Measurements from ENCODE around the gene SUMF1.

The SUMF1 gene

DNA sequence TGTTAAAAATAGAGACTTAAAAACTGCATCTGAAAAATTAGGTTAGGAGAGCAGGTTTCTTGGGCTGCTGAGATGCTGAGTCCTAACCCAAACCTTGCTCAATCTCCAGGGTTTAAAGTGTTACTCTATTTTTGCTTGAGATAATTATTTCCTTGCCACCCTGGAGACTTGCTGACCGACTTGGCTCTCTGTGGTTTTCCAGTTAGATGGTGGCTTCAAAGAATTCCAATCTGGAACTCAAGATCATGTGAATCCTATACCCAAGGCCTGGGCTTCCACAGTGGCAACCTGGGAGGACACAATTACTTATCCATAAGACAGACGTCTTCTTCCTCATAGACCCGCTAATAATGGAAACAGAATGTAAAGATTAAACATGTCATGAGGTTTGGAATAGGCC, 47.7 kb downstream of the SUMF1 start:
- no peak for DNase-seq (ENCODE audit: low read depth, low spot score)
- no peak overlapping the region for H3K27ac ChIP-seq

DNA sequence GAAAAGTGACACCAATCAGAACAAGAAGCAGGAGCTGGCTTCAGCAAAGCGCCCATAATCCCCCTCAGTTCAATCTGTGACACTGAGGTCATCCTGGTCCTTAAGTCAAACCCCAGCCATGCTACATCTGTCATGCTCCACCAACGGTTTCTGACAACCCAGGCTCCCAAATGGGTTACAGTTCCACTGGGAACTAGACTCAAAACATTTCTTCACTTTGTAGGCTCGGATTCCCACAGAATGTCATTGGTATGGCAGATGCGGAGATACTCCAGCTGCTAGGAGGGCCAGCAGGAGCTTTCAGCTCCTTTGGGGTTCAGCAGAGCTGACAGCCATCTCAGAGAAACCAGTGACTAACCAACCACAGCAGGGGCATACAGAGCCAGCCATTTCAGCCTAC, 48.9 kb downstream of the SUMF1 start:
- DNase-seq (ENCODE audit: low read depth, low spot score), result no peak
- no peak overlapping the region for H3K27ac ChIP-seq

DNA sequence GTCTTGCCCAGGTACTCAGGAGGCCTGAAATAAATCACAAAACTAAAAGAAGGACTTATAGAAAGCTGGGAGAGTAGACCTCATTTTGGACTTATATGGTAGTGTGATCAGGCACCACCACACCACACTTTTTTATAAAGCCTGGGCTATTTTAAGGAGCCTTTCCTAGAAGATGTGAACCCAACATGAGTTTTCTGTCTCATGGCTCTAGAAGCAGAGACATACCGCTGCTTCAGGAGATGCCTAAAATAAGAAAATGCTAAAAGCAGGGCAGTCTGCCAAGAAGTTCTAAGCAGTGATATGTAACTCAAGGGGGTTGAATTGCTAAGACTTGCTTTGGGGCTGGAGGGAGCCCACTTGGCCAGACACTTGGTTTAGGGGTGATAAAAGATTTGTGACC, 49.6 kb downstream of the SUMF1 start:
- DNase-seq (ENCODE audit: low read depth, low spot score), result no peak
- H3K27ac ChIP-seq, result peak overlapping the region; percentile 56

DNA sequence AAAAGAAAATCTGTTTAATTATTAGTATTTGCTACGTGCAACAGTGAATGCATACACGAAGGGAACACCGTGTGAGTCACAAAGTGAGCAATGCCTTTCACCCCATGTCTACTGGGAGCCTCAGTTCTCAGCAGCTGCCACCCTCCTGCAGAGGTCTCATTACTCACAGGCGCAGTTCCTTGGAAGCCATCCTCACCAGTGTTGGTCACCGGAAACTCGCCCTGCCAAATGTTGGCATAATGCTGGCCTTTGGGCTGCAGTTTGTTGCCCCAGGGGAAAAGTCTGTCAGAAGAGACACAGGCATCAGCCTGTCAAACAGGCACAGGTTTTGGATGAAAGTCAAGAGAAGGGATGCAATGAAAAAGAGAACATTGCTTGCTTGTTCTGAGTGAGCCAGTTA, 50.1 kb downstream of the SUMF1 start:
- H3K27ac ChIP-seq, result peak overlapping the region; percentile 56
- peak; percentile 99 for DNase-seq (ENCODE audit: low read depth, low spot score)

DNA sequence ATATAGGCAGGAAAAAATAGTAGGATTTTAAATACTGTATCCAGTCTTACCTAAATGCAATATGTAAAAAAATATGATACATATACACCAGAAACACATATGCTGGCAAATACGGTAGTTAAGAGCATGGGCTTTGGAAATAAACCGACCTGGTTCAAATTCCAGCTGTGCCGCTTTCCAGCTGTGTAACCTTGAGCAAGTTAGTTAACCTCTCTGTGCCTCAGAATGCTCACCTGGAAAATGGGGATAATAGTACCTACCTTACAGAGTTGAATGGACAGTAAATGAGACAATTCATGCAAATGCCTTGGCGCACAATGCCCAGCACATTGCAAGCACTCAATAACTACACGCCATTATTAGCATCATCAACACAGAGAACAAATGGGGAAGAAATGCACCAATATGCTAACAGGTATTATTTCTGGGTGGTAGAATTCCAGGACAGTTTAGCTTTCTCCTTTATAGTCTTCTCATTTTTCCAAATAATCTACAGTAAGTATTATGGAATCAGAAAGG, 50.6 kb downstream of the SUMF1 start:
- DNase-seq (ENCODE audit: low read depth, low spot score), result no peak
- peak overlapping the region; percentile 45 for H3K27ac ChIP-seq

DNA sequence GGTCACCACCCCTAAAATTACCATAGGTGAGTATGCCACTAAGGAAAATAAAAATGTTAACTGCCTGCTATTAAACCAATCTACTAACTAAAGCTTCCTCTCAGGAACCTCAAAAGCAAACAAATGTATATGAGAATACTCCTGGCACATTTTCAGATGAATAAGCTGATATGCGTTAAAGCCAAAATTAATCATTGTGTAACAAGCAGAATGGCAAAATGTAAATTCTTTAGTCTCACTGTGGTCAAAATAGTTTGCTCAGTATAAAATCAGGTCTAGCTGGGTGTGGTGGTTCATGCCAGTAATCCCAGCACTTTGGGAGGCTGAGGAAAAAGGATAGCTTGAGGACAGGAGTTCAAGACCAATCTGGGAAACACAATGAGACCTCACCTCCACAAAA, 53.6 kb downstream of the SUMF1 start:
- DNase-seq (ENCODE audit: low read depth, low spot score), result no peak
- peak overlapping the region; percentile 26 for H3K27ac ChIP-seq

DNA sequence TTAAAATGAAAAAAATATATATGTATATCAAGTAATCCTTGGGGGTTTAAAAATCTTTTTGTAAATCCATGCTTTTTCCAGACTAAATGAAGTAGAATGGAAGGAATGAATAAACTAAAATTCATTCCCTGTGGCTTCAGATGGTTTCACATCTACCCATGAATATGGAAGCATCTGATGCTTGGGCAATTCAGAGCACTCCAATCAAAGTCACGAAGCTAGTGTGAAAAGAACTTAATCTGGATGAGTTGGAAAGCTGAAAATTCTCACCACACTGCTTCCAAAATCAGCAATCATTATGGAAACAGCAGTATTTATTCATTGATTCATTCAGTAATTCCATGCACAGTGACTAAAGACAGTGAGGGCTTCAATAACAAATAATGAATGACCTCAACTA, 55.2 kb downstream of the SUMF1 start:
- no peak overlapping the region for H3K27ac ChIP-seq
- no peak for DNase-seq (ENCODE audit: low read depth, low spot score)

DNA sequence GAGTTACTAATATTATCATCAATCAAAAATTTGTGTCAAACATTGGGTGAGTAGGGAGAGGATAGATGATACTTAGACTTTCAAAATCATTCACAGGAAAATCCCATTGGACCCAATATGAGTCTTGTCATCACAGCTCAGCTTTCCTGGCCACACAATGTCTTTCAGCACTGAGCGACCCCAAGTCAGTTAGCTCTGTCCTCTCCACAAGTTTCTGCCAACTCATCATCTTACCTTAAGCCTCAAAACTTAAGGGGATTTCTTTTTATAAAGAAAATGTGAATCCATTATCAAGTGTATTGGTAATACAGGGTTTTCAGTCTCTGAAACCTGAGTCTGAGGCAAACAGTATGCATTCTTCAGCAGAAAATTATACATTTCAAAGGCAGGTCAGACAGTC, 55.8 kb downstream of the SUMF1 start:
- DNase-seq (ENCODE audit: low read depth, low spot score), result no peak
- H3K27ac ChIP-seq, result no peak overlapping the region

DNA sequence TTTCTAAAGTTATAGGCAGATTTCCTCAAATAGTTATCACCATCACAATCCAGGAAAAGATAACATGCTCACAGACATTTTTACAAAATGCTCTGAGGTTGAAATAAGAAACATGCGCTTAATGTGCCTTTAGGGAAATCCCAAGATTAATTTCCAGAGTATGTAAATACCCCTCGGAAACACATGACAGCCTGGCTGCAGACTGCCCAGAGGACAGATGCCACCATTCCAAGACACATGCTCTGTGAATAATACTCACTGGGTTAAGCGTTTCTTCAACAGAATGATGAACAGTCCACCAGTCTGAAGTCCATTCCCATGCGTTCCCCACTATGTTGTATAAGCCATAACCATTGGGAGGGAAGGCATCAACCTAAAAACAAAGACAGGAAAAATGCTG, 56.5 kb downstream of the SUMF1 start:
- peak overlapping the region; percentile 0 for H3K27ac ChIP-seq
- DNase-seq (ENCODE audit: low read depth, low spot score), result no peak

DNA sequence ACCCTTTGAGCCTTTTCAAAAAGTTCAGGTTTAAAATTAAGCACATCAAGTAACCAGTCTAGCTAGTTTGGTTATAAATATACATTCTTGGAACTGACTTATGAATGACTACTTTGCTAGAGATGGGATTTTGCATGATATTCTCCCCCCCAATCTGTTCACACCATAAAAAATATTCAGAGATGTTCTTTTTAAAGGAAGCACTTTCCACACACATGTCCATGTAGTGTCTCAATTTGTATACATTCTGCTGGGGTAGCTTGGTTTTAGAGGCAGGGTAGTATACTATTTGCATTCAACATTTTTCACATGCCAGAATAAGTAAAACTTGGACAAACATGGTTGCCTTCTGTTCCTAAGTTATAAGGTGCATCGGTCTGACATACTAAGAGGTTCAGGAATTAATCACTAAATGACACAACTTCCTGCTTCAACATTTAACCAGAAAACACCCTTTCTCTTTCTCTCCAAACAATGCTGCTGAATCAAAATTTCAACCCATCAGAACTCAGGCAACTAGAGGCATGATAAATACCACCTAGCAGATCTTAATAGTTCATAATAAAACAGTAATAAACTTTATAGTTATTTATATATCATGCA, 57.0 kb downstream of the SUMF1 start:
- DNase-seq (ENCODE audit: low read depth, low spot score), result no peak
- peak overlapping the region; percentile 0 for H3K27ac ChIP-seq

DNA sequence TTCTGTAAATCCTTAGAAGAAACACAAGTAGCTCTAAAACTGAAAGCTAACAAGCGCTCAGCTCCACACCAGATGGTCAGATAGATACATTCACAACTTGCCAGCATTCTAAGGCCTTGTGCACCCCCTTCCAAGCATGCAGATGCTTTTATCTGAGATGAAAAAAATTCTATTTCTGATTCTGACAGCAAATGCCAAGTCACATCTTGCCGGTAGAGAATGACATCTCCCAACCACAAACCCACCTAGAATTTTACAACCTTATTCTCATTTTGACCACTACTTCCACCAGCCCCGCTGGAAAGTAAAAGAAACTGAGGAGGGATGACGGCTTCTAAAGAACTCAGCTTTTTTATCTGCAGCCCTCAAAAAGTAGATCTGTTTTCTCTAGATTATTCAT, 57.7 kb downstream of the SUMF1 start:
- DNase-seq (ENCODE audit: low read depth, low spot score), result no peak
- no peak overlapping the region for H3K27ac ChIP-seq

DNA sequence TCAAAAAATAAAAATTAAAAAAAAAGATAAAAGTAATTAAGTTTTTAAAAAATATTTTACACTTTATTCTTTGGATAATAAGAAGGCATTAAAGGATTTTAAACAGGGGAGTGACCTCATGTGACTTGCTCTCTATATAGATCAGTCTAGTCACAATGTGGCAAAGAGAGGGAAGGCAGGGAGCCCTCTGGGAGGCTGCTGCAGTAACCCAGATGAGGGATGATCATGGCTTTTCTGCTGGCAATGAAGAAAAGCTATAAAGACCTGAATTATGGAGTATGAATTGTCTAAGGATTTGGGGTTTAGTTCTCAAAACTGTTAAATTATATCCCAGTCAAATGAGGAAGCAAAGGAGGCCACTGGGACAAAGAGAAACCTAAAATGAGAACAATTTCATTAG, 58.1 kb downstream of the SUMF1 start:
- H3K27ac ChIP-seq, result no peak overlapping the region
- DNase-seq (ENCODE audit: low read depth, low spot score), result no peak

DNA sequence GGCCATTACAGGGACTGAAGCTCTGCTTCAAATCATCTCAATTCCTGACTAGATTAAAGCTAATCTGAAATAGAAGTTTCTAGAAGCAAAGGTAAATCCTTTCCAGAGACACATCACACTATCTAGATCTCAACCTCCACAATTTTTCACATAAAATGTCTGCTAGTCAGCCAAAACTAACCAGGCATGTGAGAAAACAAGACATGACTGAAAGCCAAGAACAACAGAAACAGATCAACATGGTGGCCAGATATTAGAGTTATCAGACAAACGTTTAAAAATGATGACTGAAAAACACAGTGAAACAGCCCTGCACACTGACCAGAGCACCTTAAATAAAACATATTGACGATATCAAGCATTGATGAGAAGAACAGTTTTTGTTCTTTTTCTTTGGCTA, 59.1 kb downstream of the SUMF1 start:
- no peak for DNase-seq (ENCODE audit: low read depth, low spot score)
- no peak overlapping the region for H3K27ac ChIP-seq

DNA sequence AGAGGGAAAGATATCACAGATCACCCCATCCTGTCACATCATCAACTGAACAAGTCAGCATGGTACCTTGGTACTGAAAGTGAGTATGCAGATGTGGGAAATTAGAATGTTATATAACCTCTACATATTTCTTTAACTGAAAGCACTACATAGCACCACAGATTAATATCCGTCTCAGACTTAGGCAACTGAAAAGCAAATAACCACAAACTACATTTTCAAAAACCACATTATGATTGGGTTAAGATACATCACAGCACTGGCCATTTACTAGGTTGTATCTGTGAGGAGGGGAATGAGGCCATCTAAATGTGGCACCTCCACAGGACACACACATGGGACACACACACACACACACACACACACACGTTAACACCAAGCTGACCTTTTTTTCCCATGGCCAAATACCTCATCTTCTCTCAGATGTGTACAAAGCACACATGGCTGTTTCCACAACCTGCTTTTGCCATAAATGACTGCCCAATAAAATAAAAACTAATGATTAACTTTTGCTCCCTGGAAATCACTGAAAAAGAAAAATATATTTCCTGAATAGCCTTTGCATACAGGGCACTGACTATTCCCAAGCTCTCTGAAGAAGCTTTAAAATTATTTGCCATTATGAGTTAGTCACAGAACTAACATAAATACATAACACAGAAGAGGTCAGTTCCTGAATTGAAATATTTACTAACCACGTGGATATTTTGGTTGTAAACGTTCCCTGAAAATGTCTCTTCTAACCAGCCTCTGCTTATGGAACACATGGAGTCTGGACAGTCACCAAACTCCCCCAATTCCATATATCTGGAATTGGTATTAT, 60.1 kb downstream of the SUMF1 start:
- no peak for DNase-seq (ENCODE audit: low read depth, low spot score)
- no peak overlapping the region for H3K27ac ChIP-seq

DNA sequence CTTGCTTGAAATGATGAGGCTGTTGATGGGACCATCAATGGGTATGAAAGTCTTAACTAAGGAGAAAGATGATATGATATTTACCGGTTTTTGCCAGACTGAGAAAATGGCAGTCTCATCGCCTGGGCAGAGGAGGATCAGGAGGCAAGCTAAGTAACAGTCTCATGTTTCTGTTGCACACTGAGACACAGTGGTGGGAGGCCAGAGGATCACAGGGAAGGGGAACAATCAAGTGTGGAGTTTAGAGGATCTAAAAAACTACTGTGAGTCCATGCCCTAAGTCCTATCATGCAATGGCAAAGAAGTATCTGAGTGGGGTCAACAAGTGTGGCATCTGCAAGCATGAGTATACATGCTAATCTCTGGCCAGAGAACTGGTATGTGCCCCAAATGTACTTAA, 62.2 kb downstream of the SUMF1 start:
- H3K27ac ChIP-seq, result no peak overlapping the region
- DNase-seq (ENCODE audit: low read depth, low spot score), result no peak

DNA sequence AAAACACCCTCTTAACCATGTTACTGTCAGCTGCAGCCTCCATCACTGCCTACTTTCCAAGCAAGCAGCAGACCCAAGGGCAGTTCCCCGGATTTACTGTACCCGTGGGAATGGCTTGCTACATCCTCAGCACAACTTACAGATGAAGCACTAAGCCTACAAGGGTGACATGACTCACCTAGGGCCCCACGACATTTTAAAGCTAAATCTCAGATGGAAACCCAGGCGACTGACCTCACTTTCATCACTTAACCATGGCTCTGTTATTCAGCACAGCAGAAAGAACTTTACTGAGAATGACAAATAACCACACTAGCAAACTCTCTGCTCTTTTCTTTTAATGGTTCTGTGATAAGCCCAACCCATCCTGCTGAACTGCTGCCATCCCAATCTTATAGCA, 65.6 kb downstream of the SUMF1 start:
- DNase-seq (ENCODE audit: low read depth, low spot score), result no peak
- H3K27ac ChIP-seq, result no peak overlapping the region

DNA sequence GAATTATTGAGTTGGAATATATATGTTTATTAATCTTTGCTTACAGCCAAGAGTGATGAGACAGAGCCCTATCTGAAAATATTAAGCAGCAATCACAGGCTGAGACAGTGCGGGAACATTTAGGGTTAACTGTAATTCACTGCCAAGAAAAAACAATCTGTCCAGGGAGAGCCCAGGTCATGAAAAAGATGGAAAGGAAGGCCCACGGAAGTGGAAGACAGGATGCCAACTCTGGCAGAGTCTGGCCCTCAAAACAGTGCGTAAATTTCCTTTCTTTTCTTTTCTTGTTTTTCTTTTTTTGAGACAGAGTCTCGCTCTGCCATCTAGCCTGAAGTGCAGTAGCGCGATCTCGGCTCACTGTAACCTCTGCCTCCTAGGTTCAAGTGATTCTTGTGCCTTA, 67.6 kb downstream of the SUMF1 start:
- no peak for DNase-seq (ENCODE audit: low read depth, low spot score)
- no peak overlapping the region for H3K27ac ChIP-seq

DNA sequence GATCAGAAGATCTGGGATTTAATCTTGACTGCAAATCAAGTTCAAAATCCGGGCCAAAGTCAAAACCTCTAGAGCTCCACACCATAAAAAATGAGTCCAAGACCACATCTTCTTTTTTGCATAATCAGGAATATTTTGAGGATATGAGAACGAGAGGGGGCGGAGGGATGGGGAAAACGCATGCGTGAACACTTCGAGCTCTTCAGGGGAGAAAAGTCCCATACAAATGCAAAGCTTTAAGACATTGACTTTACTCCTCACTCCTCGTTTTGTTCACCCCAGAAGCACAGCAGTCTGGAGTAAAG, 68.2 kb downstream of the SUMF1 start:
- no peak overlapping the region for H3K27ac ChIP-seq
- no peak for DNase-seq (ENCODE audit: low read depth, low spot score)

DNA sequence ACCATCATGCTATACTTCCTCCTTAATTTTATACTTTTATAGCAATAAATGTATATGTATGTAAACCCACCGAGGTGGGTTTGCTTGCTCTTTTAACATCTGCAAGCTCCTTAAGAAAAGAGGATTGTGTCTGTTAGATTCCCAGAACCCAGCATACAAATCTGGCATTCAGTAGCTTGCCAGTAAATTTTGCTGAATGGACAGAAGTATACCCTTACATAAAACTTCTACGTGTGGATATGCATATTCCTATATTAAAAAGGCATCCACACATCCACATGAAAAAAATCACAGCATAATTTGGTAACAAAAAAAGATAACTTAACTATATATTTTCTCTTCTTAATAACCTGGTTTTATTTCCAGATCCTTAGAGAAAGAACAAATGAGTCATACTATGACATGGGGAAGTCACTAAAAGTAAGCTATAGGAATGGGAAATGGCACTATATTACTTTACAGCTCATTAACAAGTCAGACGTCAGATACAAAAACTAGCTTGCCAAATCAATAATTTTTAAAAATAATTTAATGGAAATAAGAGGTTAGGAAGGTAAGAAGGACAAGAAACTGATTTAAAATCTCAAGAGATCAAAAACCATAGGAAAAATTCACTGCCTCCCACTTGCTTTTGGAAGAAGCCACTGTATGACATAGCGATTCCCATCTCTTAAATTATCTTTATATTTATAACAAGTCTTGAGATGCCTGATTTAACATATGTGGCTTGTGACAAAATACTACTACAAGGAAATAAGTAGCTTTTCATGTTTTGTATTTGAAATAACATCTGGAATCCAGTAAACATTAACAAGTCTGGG, 68.7 kb downstream of the SUMF1 start:
- DNase-seq (ENCODE audit: low read depth, low spot score), result no peak
- no peak overlapping the region for H3K27ac ChIP-seq

DNA sequence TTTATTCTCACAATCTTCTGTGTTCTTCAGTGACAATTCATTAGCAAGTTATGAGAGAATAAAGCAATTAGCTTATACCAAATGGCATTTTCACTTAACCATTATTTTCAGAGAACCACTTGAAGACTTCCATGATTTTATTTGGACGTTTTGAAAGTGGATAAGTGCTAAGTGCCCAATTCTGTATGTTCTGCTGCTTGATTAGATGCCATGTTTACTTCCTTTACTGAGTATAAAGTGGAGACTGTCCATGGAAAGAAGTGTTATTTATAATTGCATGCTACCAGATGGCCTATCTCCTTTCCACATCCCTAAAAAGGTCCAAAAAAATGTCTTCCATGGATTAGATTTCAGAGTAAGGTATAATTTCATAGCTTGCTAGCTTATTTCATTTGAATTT, 69.6 kb downstream of the SUMF1 start:
- no peak overlapping the region for H3K27ac ChIP-seq
- no peak for DNase-seq (ENCODE audit: low read depth, low spot score)

DNA sequence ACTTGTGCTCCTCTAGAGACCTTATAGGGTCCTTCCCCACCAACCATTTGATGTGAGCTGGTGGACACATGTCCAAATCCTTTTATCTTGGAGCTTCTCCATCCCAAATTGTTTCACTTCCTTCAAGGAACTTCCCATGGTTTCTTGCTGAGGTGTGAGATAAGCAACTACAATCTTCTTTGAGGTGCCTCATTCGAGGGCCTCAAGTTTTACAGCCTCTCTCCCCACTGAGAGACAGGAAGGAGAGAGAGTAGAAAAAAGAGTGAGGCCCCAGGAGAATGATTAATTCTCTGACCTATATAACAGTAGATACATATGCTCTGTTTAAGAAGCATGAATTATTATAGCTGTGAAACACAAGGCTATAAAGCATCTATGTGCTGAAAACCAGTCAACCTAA, 70.5 kb downstream of the SUMF1 start:
- H3K27ac ChIP-seq, result no peak overlapping the region
- no peak for DNase-seq (ENCODE audit: low read depth, low spot score)

Measured in epithelial cell of prostate (primary cell).